ENCODE measurements around the gene RBM4B.

DNA sequence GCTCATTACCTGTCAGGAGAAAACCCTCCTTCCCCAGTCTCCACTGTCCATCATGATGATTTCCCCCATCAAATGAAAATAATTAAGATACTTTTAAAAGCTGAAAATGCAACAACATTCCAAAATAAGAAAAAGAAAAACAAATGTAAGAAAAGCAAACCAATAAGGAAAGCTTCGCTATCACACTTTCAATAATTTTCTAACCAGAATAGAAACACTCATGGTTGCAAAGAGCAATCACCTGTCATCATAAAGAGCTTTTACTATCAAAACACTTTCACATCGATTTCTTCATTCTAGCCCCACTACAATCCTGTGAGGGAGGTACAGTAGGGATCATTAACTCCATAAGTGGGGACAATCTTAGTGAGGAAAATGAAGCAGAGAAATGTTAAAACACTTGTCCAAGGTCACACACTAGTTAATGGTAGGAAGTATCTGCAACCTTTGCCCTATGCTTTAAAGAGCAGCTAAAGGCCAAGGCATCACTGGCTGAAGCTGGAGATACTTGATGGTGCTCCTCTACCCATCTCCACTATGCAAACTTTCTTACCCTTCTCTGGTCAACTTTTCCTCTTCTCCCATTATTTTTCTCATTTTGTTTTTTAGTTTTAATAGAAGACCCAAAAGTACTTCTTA lies 2.6 kb downstream of the RBM4B start:
- TF ChIP-seq, protein P1, sequence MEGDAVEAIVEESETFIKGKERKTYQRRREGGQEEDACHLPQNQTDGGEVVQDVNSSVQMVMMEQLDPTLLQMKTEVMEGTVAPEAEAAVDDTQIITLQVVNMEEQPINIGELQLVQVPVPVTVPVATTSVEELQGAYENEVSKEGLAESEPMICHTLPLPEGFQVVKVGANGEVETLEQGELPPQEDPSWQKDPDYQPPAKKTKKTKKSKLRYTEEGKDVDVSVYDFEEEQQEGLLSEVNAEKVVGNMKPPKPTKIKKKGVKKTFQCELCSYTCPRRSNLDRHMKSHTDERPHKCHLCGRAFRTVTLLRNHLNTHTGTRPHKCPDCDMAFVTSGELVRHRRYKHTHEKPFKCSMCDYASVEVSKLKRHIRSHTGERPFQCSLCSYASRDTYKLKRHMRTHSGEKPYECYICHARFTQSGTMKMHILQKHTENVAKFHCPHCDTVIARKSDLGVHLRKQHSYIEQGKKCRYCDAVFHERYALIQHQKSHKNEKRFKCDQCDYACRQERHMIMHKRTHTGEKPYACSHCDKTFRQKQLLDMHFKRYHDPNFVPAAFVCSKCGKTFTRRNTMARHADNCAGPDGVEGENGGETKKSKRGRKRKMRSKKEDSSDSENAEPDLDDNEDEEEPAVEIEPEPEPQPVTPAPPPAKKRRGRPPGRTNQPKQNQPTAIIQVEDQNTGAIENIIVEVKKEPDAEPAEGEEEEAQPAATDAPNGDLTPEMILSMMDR (IDR thresholded peaks at IDR 0.05 in 4 of 5, conservative IDR thresholded peaks at IDR 0.05 in 1 of 5): no peak
- no peak for TF ChIP-seq POLR2A (IDR thresholded peaks at IDR 0.05)
